Lower lobe of right lung (tissue), 2 donors: Measurements from ENCODE around the gene SLC49A3. TPM values are rescaled to one million over a fixed set of nuclear protein-coding genes. Genes with fewer than 3 reads are reported as not detected.

ENCODE experiments used
- ATAC-seq, 2 donors: fragments of 200-7000 bp; cut with Tn5 transposase; one replicate each; pipeline ENCODE4 v1.9.1; 2020 to 2022; ENCODE audit warnings: mild to moderate bottlenecking in 2 of 2, moderate library complexity in 2 of 2
- DNase-seq: peaks from one replicate; pipeline ENCODE4 v3.0.0-alpha.2; 2020
- H3K27ac ChIP-seq: fragments of 200-600 bp; one replicate; pipeline ENCODE4 v1.8.0; 2022
- H3K27me3 ChIP-seq: fragments of 200-600 bp; one replicate; pipeline ENCODE4 v1.8.0; 2022; ENCODE audit warnings: low read depth
- H3K36me3 ChIP-seq: fragments of 200-600 bp; one replicate; pipeline ENCODE4 v1.8.0; 2022; ENCODE audit warnings: mild to moderate bottlenecking
- H3K4me1 ChIP-seq: fragments of 200-600 bp; one replicate; pipeline ENCODE4 v1.8.0; 2022
- H3K4me3 ChIP-seq: fragments of 200-600 bp; one replicate; pipeline ENCODE4 v1.8.0; 2022; ENCODE audit warnings: mild to moderate bottlenecking
- H3K9me3 ChIP-seq: fragments of 200-600 bp; one replicate; pipeline ENCODE4 v1.8.0; 2022
- CTCF ChIP-seq: fragments of 200-600 bp; IDR thresholded peaks from one replicate; pipeline ENCODE4 v1.8.0; 2022; ENCODE audit warnings: antibody characterized with exemption, mild to moderate bottlenecking
- intact Hi-C: fragments of 100-400 bp; cut with DNase I; formaldehyde crosslinking; loops from one replicate; pipeline ENCODE4 v1.11.0; 2022
- total RNA-seq: library from RNA; stranded (reverse); fragmentation: NEBNext Ultra II Directional; extraction: Animal tissue kit (Norgen Biotek cat#: 25700); gene quantifications from one replicate; pipeline ENCODE4 v1.2.1, GENCODE V29; 2021
- donor health status: DM: no; HTN: yes; CAD: no; lungs with severe emphysema.

The SLC49A3 gene
- total RNA-seq, 1 donor from 2014 or later: 31.5 TPM

- H3K4me3 ChIP-seq: no peak overlapping the region
- H3K36me3 ChIP-seq: no peaks in the 10 kb centered on the region
- H3K27me3 ChIP-seq: no peaks in the 10 kb centered on the region
- DNase-seq (no peak), ATAC-seq (no peak)
- TF ChIP-seq CTCF: no peak
- H3K9me3 ChIP-seq: no peaks in the 10 kb centered on the region
- H3K4me1 ChIP-seq: peaks cover 51% of the 10 kb centered on the region
- intact Hi-C loops: no loop called here
- no peak overlapping the region for H3K27ac ChIP-seq
Measured at GRCh38 chr4:684623-685327, 4.2 kb downstream of the SLC49A3 start.

GRCh38 chr4:683982-684622 lies 4.8 kb downstream of the SLC49A3 start:
- intact Hi-C loops: no loop called here
- H3K4me1 ChIP-seq: peaks cover 45% of the 10 kb centered on the region
- DNase-seq (peak; percentile 76), ATAC-seq (peak in 1 of 2 donors; percentile 4)
- TF ChIP-seq CTCF: peak; percentile 68
- no peak overlapping the region for H3K27ac ChIP-seq
- H3K36me3 ChIP-seq: no peaks in the 10 kb centered on the region
- H3K4me3 ChIP-seq: no peak overlapping the region
- H3K9me3 ChIP-seq: no peaks in the 10 kb centered on the region
- no peaks in the 10 kb centered on the region for H3K27me3 ChIP-seq

GRCh38 chr4:683247-683897 lies 5.6 kb downstream of the SLC49A3 start:
- Histone ChIP-seq H3K27me3 (no peaks in the 10 kb centered on the region), H3K4me1 (peaks cover 42% of the 10 kb centered on the region), H3K9me3 (no peaks in the 10 kb centered on the region), H3K4me3 (no peak overlapping the region), H3K27ac (no peak overlapping the region), H3K36me3 (no peaks in the 10 kb centered on the region)
- no peak for TF ChIP-seq CTCF
- DNase-seq (no peak), ATAC-seq (no peak)
- intact Hi-C loops: no loop called here

- no peak for TF ChIP-seq CTCF
- ATAC-seq (no peak), DNase-seq (no peak)
- no peaks in the 10 kb centered on the region for H3K9me3 ChIP-seq
- H3K4me3 ChIP-seq: no peak overlapping the region
- peaks cover 35% of the 10 kb centered on the region for H3K4me1 ChIP-seq
- H3K27ac ChIP-seq: no peak overlapping the region
- H3K27me3 ChIP-seq: no peaks in the 10 kb centered on the region
- H3K36me3 ChIP-seq: no peaks in the 10 kb centered on the region
- intact Hi-C loops: no loop called here
Measured at GRCh38 chr4:682490-683172, 6.3 kb downstream of the SLC49A3 start.

GRCh38 chr4:681736-682451 lies 7.1 kb downstream of the SLC49A3 start:
- peak overlapping the region; percentile 33 for H3K4me3 ChIP-seq

More at GRCh38 chr4:681736-682451, 7.1 kb downstream of the SLC49A3 start:
- Histone ChIP-seq H3K36me3 (no peaks in the 10 kb centered on the region), H3K27me3 (no peaks in the 10 kb centered on the region), H3K4me1 (peaks cover 28% of the 10 kb centered on the region), H3K9me3 (no peaks in the 10 kb centered on the region), H3K27ac (no peak overlapping the region)
- intact Hi-C loops: no loop called here
- ATAC-seq (peak; percentile 31 to 44), DNase-seq (peak; percentile 80)
- no peak for TF ChIP-seq CTCF
